GM23248 (cell line): Measurements from ENCODE around the gene KCNN1.

Experiments used
- EZH2 ChIP-seq: fragments of 200-600 bp; sonication (generic); IDR thresholded peaks from 2 replicates; pipeline ENCODE4 v1.6.1; 2018; ENCODE audit warnings: antibody characterized with exemption, mild to moderate bottlenecking; ENCODE audit not compliant: insufficient read depth, poor library complexity, severe bottlenecking
- EZH2phosphoT487 ChIP-seq: fragments of 200-600 bp; sonication (generic); IDR thresholded peaks from 2 replicates; pipeline ENCODE4 v1.6.1; 2018; ENCODE audit warnings: antibody characterized with exemption, moderate library complexity, mild to moderate bottlenecking, low read depth; ENCODE audit not compliant: insufficient read depth

- no peak for TF ChIP-seq EZH2phosphoT487
- no peak for TF ChIP-seq EZH2
Measured at GRCh38 chr19:17942582-17943273, 24.2 kb upstream of the KCNN1 start.
